Ishikawa (cell line): Measurements from ENCODE around the gene TGFB3.

ENCODE experiments used
- RAD21 ChIP-seq: IDR thresholded peaks from 2 replicates; pipeline ENCODE4 v1.6.1; 2012; ENCODE audit warnings: low read depth
- REST ChIP-seq: IDR thresholded peaks from 2 replicates; pipeline ENCODE4 v1.6.1; 2012; ENCODE audit warnings: low read depth, mild to moderate bottlenecking

GRCh38 chr14:76024211-76024907 lies 42.6 kb upstream of the TGFB3 start:
- no peak for TF ChIP-seq RAD21
- TF ChIP-seq REST: no peak
